ENCODE results near the gene DUS4L. TPM values are rescaled to one million over a fixed set of nuclear protein-coding genes. Genes with fewer than 3 reads are reported as not detected.

DUS4L gene
- total and polyA plus RNA-seq, 2 donors (not counting 3 experiments of a cell fraction or from before 2014, with no cell fraction given): 2.5 to 9.6 TPM

- BruUV-seq (replicated peaks): no TSS peak
- FAIRE-seq (no peak), DNase-seq (ENCODE audit: low read depth, low spot score) (no peak)
- Histone ChIP-seq H4K20me1 (replicated peaks; ENCODE audit: control insufficient read depth, extremely low read depth, insufficient read depth, low read length) (no peaks in the 10 kb centered on the region), H3K27ac (ENCODE audit: insufficient read depth, low read depth, low read length) (peak overlapping the region; percentile 13), H3K4me1 (ENCODE audit: control insufficient read depth, extremely low read depth, insufficient read depth, low read length) (peaks cover 15% of the 10 kb centered on the region), H3K9ac (replicated peaks; ENCODE audit: extremely low read depth, insufficient read depth, low read length) (no peak overlapping the region), H3K4me2 (ENCODE audit: insufficient read depth, low read length) (no peak overlapping the region), H3K4me3 (replicated peaks in 1 of 3; ENCODE audit: insufficient read depth in 1 of 3, low read depth in 1 of 3, low read length in 3 of 3) (no peak overlapping the region), H3K36me3 (ENCODE audit: control insufficient read depth in 2 of 2, extremely low read depth in 1 of 2, insufficient read depth in 2 of 2, low read length in 2 of 2) (peaks cover 2 to 14% of the 10 kb centered on the region in 2 experiments), H2AFZ (ENCODE audit: low read depth, low read length) (no peak overlapping the region), H3K9me1 (replicated peaks; ENCODE audit: control insufficient read depth, extremely low read depth, insufficient read depth, low read length) (no peaks in the 10 kb centered on the region), H3K9me3 (replicated peaks; ENCODE audit: control insufficient read depth, insufficient read depth, low read length) (no peaks in the 10 kb centered on the region), H3K27me3 (ENCODE audit: control insufficient read depth in 2 of 2, insufficient read depth in 2 of 2, low read length in 2 of 2) (no peaks in the 10 kb centered on the region), H3K79me2 (ENCODE audit: control insufficient read depth, insufficient read depth, low read length) (no peaks in the 10 kb centered on the region)
- POLR2A ChIA-PET: no interaction called here
- TF ChIP-seq POLR2AphosphoS5 (IDR thresholded peaks at IDR 0.05; ENCODE audit: insufficient read depth, low read depth, low read length): no peak
- TF ChIP-seq POLR2A (IDR thresholded peaks at IDR 0.05; ENCODE audit: low read depth, low read length): no peak
- no peak for TF ChIP-seq FOS (IDR thresholded peaks at IDR 0.05; ENCODE audit: borderline replicate concordance, insufficient read depth, low read length)
- TF ChIP-seq JUN (IDR thresholded peaks at IDR 0.05; ENCODE audit: borderline replicate concordance, insufficient read depth, insufficient read length, low read depth): no peak
- no peak for TF ChIP-seq CTCF (IDR thresholded peaks at IDR 0.05; ENCODE audit: extremely low read depth in 1 of 2, insufficient read depth in 1 of 2, low read depth in 1 of 2, low read length in 2 of 2)
- no peak for TF ChIP-seq MYC (IDR thresholded peaks at IDR 0.05; ENCODE audit: low read depth, low read length)
- no peak for TF ChIP-seq EZH2 (IDR thresholded peaks at IDR 0.05; ENCODE audit: borderline replicate concordance, low read depth, low read length, severe bottlenecking)
- no peak for TF ChIP-seq MAX (IDR thresholded peaks at IDR 0.05; ENCODE audit: insufficient read depth, insufficient read length)
- no peak for TF ChIP-seq GATA2 (IDR thresholded peaks at IDR 0.05; ENCODE audit: insufficient read depth, insufficient read length, low read depth, low read length)
- CTCF ChIA-PET: interaction anchor here (1.2 kb wide), 1 partner anchor 39 kb away, joined by 3 read pairs; no protein-coding TSS in a partner anchor
- dilution Hi-C loops (cut with MboI; ENCODE audit: extremely low pct_ligation_motif_present, low sequenced_read_pairs) (no loop called here), intact Hi-C loops (cut with micrococcal nuclease) (loop anchor here (5.0 kb wide), 1 partner anchor 104 kb away; no protein-coding TSS in a partner anchor)
Observed at GRCh38 chr7:107622894-107623293, 59.1 kb downstream of the DUS4L start.

All from endothelial cell of umbilical vein (primary cell).